GM10266 (cell line): Measurements from ENCODE around the gene PPP1R13B.
"Not testable (repeated sequence)": the region's sequence is repeated elsewhere in the genome, so short reads cannot be mapped to it uniquely, and the experiment has no call there.

ENCODE experiments used
- DNase-seq: peaks from one replicate; pipeline ENCODE4 v3.0.0; 2012; ENCODE audit errors: extremely low spot score
- CTCF ChIP-seq: IDR thresholded peaks from 2 replicates; pipeline ENCODE4 v1.5.1; 2012; ENCODE audit warnings: mild to moderate bottlenecking, low read depth; ENCODE audit not compliant: control insufficient read depth, insufficient read depth; ENCODE audit errors: missing control alignments

Gene PPP1R13B

GRCh38 chr14:103803661-103804060 lies 43.7 kb downstream of the PPP1R13B start:
- no peak for TF ChIP-seq CTCF
- no peak for DNase-seq

- no peak for TF ChIP-seq CTCF
- no peak for DNase-seq
Observed at GRCh38 chr14:103802356-103802755, 45.0 kb downstream of the PPP1R13B start.

- no peak for TF ChIP-seq CTCF
- no peak for DNase-seq
Observed at GRCh38 chr14:103801459-103801858, 45.9 kb downstream of the PPP1R13B start.

GRCh38 chr14:103793192-103793591 lies 54.2 kb downstream of the PPP1R13B start:
- DNase-seq: not testable (repeated sequence)
- peak; percentile 30 for TF ChIP-seq CTCF

- TF ChIP-seq CTCF: no peak
- no peak for DNase-seq
Observed at GRCh38 chr14:103788086-103788485, 59.3 kb downstream of the PPP1R13B start.

- TF ChIP-seq CTCF: no peak
- DNase-seq: no peak
Observed at GRCh38 chr14:103782376-103782775, 65.0 kb downstream of the PPP1R13B start.

GRCh38 chr14:103776319-103776718 lies 71.1 kb downstream of the PPP1R13B start:
- not testable (repeated sequence) for DNase-seq

- DNase-seq: no peak
- no peak for TF ChIP-seq CTCF
Observed at GRCh38 chr14:103775506-103775905, 71.9 kb downstream of the PPP1R13B start.
